Breast epithelium (tissue), 3 donors: ENCODE results near the gene BICC1.

Experiments
- POLR2A ChIP-seq: fragments of 450-650 bp; IDR thresholded peaks from one replicate; pipeline ENCODE4 v1.6.1; 2016; ENCODE audit warnings: antibody characterized with exemption, mild to moderate bottlenecking, moderate library complexity
- POLR2AphosphoS5 ChIP-seq, 3 donors: sonication (generic); formaldehyde crosslinking; IDR thresholded peaks; one replicate each; pipeline ENCODE4 v1.6.1; 2017; ENCODE audit warnings: antibody characterized with exemption in 3 of 3
- TF ChIP-seq, protein P1 (sequence below), 3 donors: fragments of 450-650 bp; IDR thresholded peaks; one replicate each; pipeline ENCODE4 v1.5.1; 2016 to 2017; ENCODE audit warnings: antibody characterized with exemption in 3 of 3, mild to moderate bottlenecking in 3 of 3, moderate library complexity in 3 of 3

DNA sequence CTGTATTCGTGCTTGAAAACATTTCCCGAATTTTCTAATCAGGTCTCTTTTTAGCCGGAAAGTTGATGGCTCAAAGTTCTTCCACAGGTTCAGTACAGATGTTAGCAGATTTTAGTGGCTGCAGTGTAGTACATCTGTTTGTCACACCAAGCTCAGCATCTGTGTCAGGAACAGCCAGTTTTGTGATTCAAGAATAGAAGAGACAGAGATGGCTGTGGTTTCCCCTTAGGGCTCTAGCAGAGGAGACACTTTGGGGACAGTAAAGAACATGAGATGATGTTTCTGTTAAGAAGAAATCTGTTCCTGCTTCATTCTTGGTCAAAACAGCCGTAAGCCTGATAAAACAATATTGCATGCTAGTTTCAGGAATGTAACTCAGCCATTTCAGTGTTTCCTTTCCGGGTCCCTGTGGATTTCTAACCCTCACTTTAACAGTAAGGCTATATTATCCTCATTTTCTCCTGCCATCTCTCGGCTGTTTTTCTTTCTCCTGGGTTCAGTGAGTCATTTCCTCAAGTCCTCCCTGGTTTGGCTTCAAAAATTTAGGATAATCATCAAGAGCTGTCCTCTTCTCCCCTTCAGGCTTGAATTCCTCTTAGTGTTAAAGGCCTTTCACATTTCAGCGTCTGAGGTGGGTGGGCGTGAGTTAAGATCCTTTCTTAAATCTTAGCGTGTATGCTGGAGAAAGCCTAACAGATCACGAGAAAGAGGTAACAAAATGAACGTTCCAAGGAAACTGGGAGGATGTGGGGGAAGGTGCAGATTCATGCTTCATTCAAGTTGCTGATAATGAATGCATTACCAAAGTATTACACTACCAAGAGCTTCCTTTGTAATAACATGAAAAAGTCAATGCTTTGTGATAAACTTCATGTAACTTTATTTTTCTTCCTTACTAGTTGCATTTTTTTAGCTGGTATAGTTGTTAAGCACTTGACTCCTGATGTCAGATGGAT lies 37.1 kb upstream of the BICC1 start:
- TF ChIP-seq POLR2A, result no peak
- TF ChIP-seq, protein P1, sequence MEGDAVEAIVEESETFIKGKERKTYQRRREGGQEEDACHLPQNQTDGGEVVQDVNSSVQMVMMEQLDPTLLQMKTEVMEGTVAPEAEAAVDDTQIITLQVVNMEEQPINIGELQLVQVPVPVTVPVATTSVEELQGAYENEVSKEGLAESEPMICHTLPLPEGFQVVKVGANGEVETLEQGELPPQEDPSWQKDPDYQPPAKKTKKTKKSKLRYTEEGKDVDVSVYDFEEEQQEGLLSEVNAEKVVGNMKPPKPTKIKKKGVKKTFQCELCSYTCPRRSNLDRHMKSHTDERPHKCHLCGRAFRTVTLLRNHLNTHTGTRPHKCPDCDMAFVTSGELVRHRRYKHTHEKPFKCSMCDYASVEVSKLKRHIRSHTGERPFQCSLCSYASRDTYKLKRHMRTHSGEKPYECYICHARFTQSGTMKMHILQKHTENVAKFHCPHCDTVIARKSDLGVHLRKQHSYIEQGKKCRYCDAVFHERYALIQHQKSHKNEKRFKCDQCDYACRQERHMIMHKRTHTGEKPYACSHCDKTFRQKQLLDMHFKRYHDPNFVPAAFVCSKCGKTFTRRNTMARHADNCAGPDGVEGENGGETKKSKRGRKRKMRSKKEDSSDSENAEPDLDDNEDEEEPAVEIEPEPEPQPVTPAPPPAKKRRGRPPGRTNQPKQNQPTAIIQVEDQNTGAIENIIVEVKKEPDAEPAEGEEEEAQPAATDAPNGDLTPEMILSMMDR (IDR thresholded peaks at IDR 0.05), result no peak
- no peak for TF ChIP-seq POLR2AphosphoS5 (IDR thresholded peaks at IDR 0.05)
